ENCODE results near the gene SFSWAP. TPM values are rescaled to one million over a fixed set of nuclear protein-coding genes. Genes with fewer than 3 reads are reported as not detected.
A peak's percentile ranks its signal among the peaks of the same experiment; 100 is the strongest.
"Not testable (repeated sequence)": the region's sequence is repeated elsewhere in the genome, so short reads cannot be mapped to it uniquely, and the experiment has no call there.

Gene SFSWAP
- total RNA-seq (2014; rRNA removed; shearing (Covaris generic)) (17.6 and 25.2 TPM in 2 replicates), polyA plus RNA-seq (2016; fragmentation: Nextera tagmentation; extraction: Ambion mirVana) (15.7 and 16.3 TPM in 2 replicates)

- no peaks in the 10 kb centered on the region for H3K27me3 ChIP-seq (replicated peaks; ENCODE audit: insufficient read depth)
- H3K9me2 ChIP-seq (ENCODE audit: insufficient read depth) = no peaks in the 10 kb centered on the region
- H3F3A ChIP-seq (ENCODE audit: insufficient read depth) = no peaks in the 10 kb centered on the region
- peaks cover 18% of the 10 kb centered on the region for H3K4me1 ChIP-seq (ENCODE audit: insufficient read depth)
- H3K36me3 ChIP-seq (ENCODE audit: low read depth) = peaks cover 17% of the 10 kb centered on the region
- H3K79me2 ChIP-seq (ENCODE audit: insufficient read depth) = peaks cover 47% of the 10 kb centered on the region
- peak within 1 kb of the TSS; percentile 92 for H3K4me2 ChIP-seq (ENCODE audit: unreplicated experiment)
- peak; percentile 90 for DNase-seq
- peak within 1 kb of the TSS; percentile 96 for H3K9ac ChIP-seq
- H4K20me1 ChIP-seq (ENCODE audit: insufficient read depth) = no peaks in the 10 kb centered on the region
- peak within 1 kb of the TSS; percentile 95 for H3K4me3 ChIP-seq
- H2AFZ ChIP-seq = peak within 1 kb of the TSS; percentile 93
- 1% methylated on average over 67 to 71 of the region's 90 CpGs for WGBS, 2 experiments (ENCODE audit: low coverage in 1 of 2, low lambda C conversion rate in 2 of 2, missing lambda C conversion rate in 2 of 2)
- H3K9me3 ChIP-seq (ENCODE audit: low read depth) = no peaks in the 10 kb centered on the region
- TF ChIP-seq EZH2phosphoT487 (IDR thresholded peaks at IDR 0.05; ENCODE audit: insufficient read depth, low read depth) = no peak
- no peak for TF ChIP-seq EZH2 (IDR thresholded peaks at IDR 0.05; ENCODE audit: insufficient read depth, poor library complexity, severe bottlenecking)
- in situ Hi-C loops (cut with MboI) = no loop called here
- H3K27ac ChIP-seq = peak within 1 kb of the TSS; percentile 94
These were observed at the start of gene SFSWAP for GRCh38 chr12:131710464-131711457. TSS of gene SFSWAP (plus strand) at chr12:131711090. CDS start at chr12:131711230, 140 bp downstream.

GRCh38 chr12:131661170-131661985, 49.5 kb upstream of the SFSWAP start:
- H2AFZ ChIP-seq; H3K9ac ChIP-seq; H3F3A ChIP-seq (ENCODE audit: insufficient read depth); H3K4me1 ChIP-seq (ENCODE audit: insufficient read depth); H3K27me3 ChIP-seq (replicated peaks; ENCODE audit: insufficient read depth); H3K9me2 ChIP-seq (ENCODE audit: insufficient read depth); H3K27ac ChIP-seq; H4K20me1 ChIP-seq (ENCODE audit: insufficient read depth); H3K36me3 ChIP-seq (ENCODE audit: low read depth); H3K4me2 ChIP-seq (ENCODE audit: unreplicated experiment); H3K4me3 ChIP-seq; H3K79me2 ChIP-seq (ENCODE audit: insufficient read depth); H3K9me3 ChIP-seq (ENCODE audit: low read depth); DNase-seq; in situ Hi-C loops (cut with MboI): not testable (repeated sequence)
- WGBS, 2 experiments (ENCODE audit: low coverage in 1 of 2, low lambda C conversion rate in 2 of 2, missing lambda C conversion rate in 2 of 2) = 3 to 4% methylated on average over 22 to 31 of the region's 78 CpGs

GRCh38 chr12:131661986-131662288, 49.0 kb upstream of the SFSWAP start:
- not testable (repeated sequence) for H3K4me1 ChIP-seq (ENCODE audit: insufficient read depth)

GRCh38 chr12:131662346-131662745, 48.5 kb upstream of the SFSWAP start:
- H3K36me3 ChIP-seq (ENCODE audit: low read depth); H3K9me3 ChIP-seq (ENCODE audit: low read depth); in situ Hi-C loops (cut with MboI); H3K4me2 ChIP-seq (ENCODE audit: unreplicated experiment); H4K20me1 ChIP-seq (ENCODE audit: insufficient read depth); H3F3A ChIP-seq (ENCODE audit: insufficient read depth); H3K9me2 ChIP-seq (ENCODE audit: insufficient read depth); H3K27ac ChIP-seq; H3K27me3 ChIP-seq (replicated peaks; ENCODE audit: insufficient read depth); H3K4me1 ChIP-seq (ENCODE audit: insufficient read depth); H3K79me2 ChIP-seq (ENCODE audit: insufficient read depth); H3K9ac ChIP-seq; H3K4me3 ChIP-seq; H2AFZ ChIP-seq; DNase-seq: not testable (repeated sequence)
- 75 to 77% methylated on average over 10 of the region's 10 CpGs for WGBS, 2 experiments (ENCODE audit: low coverage in 1 of 2, low lambda C conversion rate in 2 of 2, missing lambda C conversion rate in 2 of 2)

More at GRCh38 chr12:131661986-131662288, 49.0 kb upstream of the SFSWAP start:
- H3K4me3 ChIP-seq; H3K9me3 ChIP-seq (ENCODE audit: low read depth); H3K4me2 ChIP-seq (ENCODE audit: unreplicated experiment); H3F3A ChIP-seq (ENCODE audit: insufficient read depth); H3K27ac ChIP-seq; H3K9me2 ChIP-seq (ENCODE audit: insufficient read depth); H2AFZ ChIP-seq; H4K20me1 ChIP-seq (ENCODE audit: insufficient read depth); in situ Hi-C loops (cut with MboI); DNase-seq; H3K27me3 ChIP-seq (replicated peaks; ENCODE audit: insufficient read depth); H3K79me2 ChIP-seq (ENCODE audit: insufficient read depth); H3K36me3 ChIP-seq (ENCODE audit: low read depth); H3K9ac ChIP-seq: not testable (repeated sequence)
- no CpG with 5 or more reads among the region's 28 CpGs for WGBS, 2 experiments (ENCODE audit: low coverage in 1 of 2, low lambda C conversion rate in 2 of 2, missing lambda C conversion rate in 2 of 2)

- H3K9me3 ChIP-seq (ENCODE audit: low read depth); H3K4me3 ChIP-seq; H3K79me2 ChIP-seq (ENCODE audit: insufficient read depth); in situ Hi-C loops (cut with MboI); H3K9ac ChIP-seq; H3K36me3 ChIP-seq (ENCODE audit: low read depth); H3K4me1 ChIP-seq (ENCODE audit: insufficient read depth); H2AFZ ChIP-seq; H3K4me2 ChIP-seq (ENCODE audit: unreplicated experiment); DNase-seq; H4K20me1 ChIP-seq (ENCODE audit: insufficient read depth); H3K27ac ChIP-seq; H3K9me2 ChIP-seq (ENCODE audit: insufficient read depth); H3F3A ChIP-seq (ENCODE audit: insufficient read depth): not testable (repeated sequence)
- H3K27me3 ChIP-seq (replicated peaks; ENCODE audit: insufficient read depth) = peaks cover 16% of the 10 kb centered on the region; the same call in 1 of the 2 replicates
- WGBS, 2 experiments (ENCODE audit: low coverage in 1 of 2, low lambda C conversion rate in 2 of 2, missing lambda C conversion rate in 2 of 2) = 69 to 76% methylated on average over 13 to 14 of the region's 17 CpGs
These were observed 45.2 kb upstream of the SFSWAP start for GRCh38 chr12:131665666-131666065.

- H3K36me3 ChIP-seq (ENCODE audit: low read depth); H3K9me2 ChIP-seq (ENCODE audit: insufficient read depth); H4K20me1 ChIP-seq (ENCODE audit: insufficient read depth); H3F3A ChIP-seq (ENCODE audit: insufficient read depth); H3K9me3 ChIP-seq (ENCODE audit: low read depth); H3K4me3 ChIP-seq; in situ Hi-C loops (cut with MboI); H3K27ac ChIP-seq; H3K9ac ChIP-seq; H3K4me1 ChIP-seq (ENCODE audit: insufficient read depth); DNase-seq; H2AFZ ChIP-seq; H3K79me2 ChIP-seq (ENCODE audit: insufficient read depth); H3K4me2 ChIP-seq (ENCODE audit: unreplicated experiment): not testable (repeated sequence)
- 46 to 51% methylated on average over 4 of the region's 12 CpGs for WGBS, 2 experiments (ENCODE audit: low coverage in 1 of 2, low lambda C conversion rate in 2 of 2, missing lambda C conversion rate in 2 of 2)
- peaks cover 22% of the 10 kb centered on the region; the same call in 1 of the 2 replicates for H3K27me3 ChIP-seq (replicated peaks; ENCODE audit: insufficient read depth)
These were observed 44.4 kb upstream of the SFSWAP start for GRCh38 chr12:131666486-131666885.

Measured in GM23248 (cell line).